SU-DHL-6 (cell line): ENCODE measurements around the gene RPUSD2.
A peak's percentile ranks its signal among the peaks of the same experiment; 100 is the strongest.

Experiments
- H2AFZ ChIP-seq: fragments of 200-600 bp; sonication (generic); 2 replicates; pipeline ENCODE4 v1.6.1; 2014; ENCODE audit warnings: low read depth, mild to moderate bottlenecking, moderate library complexity, mixed read lengths, antibody characterized with exemption, low read length; ENCODE audit not compliant: severe bottlenecking
- H3F3A ChIP-seq: fragments of 200-600 bp; shearing (Covaris generic); 2 replicates; pipeline ENCODE4 v1.6.0; 2016; ENCODE audit warnings: antibody characterized with exemption, mild to moderate bottlenecking; ENCODE audit not compliant: insufficient read depth
- H3K27ac ChIP-seq: fragments of 200-600 bp; sonication (generic); 2 replicates; pipeline ENCODE4 v1.5.1; 2016; ENCODE audit warnings: low read depth, mild to moderate bottlenecking, low read length, moderate library complexity, mixed read lengths
- H3K27me3 ChIP-seq: fragments of 200-600 bp; sonication (generic), shearing (Covaris generic); 2 replicates; pipeline ENCODE4 v1.6.0; 2014; ENCODE audit warnings: mild to moderate bottlenecking, low read length
- H3K36me3 ChIP-seq: fragments of 200-600 bp; sonication (generic); 2 replicates; pipeline ENCODE4 v1.6.1; 2014; ENCODE audit warnings: mild to moderate bottlenecking, low read length, mixed read lengths
- H3K4me2 ChIP-seq: fragments of 300-600, 200-600 bp; shearing (Covaris generic), sonication (generic); 2 replicates; pipeline ENCODE4 v1.6.0; 2014; ENCODE audit warnings: low read length, low read depth, mild to moderate bottlenecking; ENCODE audit not compliant: poor library complexity, severe bottlenecking
- H3K4me3 ChIP-seq: fragments of 200-600 bp; sonication (generic); 2 replicates; pipeline ENCODE4 v1.5.1; 2014; ENCODE audit warnings: antibody characterized with exemption, low read length, mild to moderate bottlenecking, mixed read lengths; ENCODE audit not compliant: insufficient read depth, poor library complexity, severe bottlenecking
- H3K79me2 ChIP-seq: fragments of 200-600 bp; sonication (generic); 2 replicates; pipeline ENCODE4 v1.6.1; 2014; ENCODE audit warnings: mild to moderate bottlenecking, low read length, moderate library complexity; ENCODE audit not compliant: insufficient read depth
- H3K9ac ChIP-seq: fragments of 200-600 bp; sonication (generic); 2 replicates; pipeline ENCODE4 v1.7.0; 2014; ENCODE audit warnings: mild to moderate bottlenecking, low read length
- H3K9me2 ChIP-seq: fragments of 200-600 bp; sonication (generic); replicated peaks from 2 replicates; pipeline ENCODE4 v1.6.1; 2014; ENCODE audit warnings: low read length; ENCODE audit not compliant: insufficient read depth
- H3K9me3 ChIP-seq: fragments of 200-600 bp; sonication (generic); 2 replicates; pipeline ENCODE4 v1.6.1; 2014; ENCODE audit warnings: low read length, mixed read lengths; ENCODE audit not compliant: insufficient read depth
- H4K20me1 ChIP-seq: fragments of 200-600 bp; sonication (generic); 2 replicates; pipeline ENCODE4 v1.6.1; 2014; ENCODE audit warnings: low read depth, mild to moderate bottlenecking, antibody characterized with exemption, low read length, moderate library complexity, mixed read lengths
- EZH2phosphoT487 ChIP-seq: fragments of 200-600 bp; sonication (generic), shearing (Covaris generic); conservative IDR thresholded peaks from 2 replicates; pipeline ENCODE4 v1.6.1; 2018; ENCODE audit warnings: mild to moderate bottlenecking, antibody characterized with exemption, low read length, moderate library complexity, mixed read lengths
- TF ChIP-seq, protein P1 (sequence below): fragments of 200-600 bp; sonication (generic); IDR thresholded peaks from one replicate; pipeline ENCODE4 v1.5.1; 2017; ENCODE audit warnings: antibody characterized with exemption, mild to moderate bottlenecking, low read length, moderate library complexity; ENCODE audit not compliant: insufficient read depth, poor library complexity, severe bottlenecking

Gene RPUSD2, protein sequence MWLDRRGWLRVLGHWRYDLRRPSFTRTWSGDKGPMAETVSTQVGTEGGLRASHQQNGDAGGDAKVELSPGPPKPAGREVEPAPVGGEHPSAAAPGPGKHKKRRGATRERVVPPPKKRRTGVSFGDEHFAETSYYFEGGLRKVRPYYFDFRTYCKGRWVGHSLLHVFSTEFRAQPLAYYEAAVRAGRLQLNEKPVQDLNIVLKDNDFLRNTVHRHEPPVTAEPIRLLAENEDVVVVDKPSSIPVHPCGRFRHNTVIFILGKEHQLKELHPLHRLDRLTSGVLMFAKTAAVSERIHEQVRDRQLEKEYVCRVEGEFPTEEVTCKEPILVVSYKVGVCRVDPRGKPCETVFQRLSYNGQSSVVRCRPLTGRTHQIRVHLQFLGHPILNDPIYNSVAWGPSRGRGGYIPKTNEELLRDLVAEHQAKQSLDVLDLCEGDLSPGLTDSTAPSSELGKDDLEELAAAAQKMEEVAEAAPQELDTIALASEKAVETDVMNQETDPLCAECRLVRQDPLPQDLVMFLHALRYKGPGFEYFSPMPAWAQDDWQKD

DNA sequence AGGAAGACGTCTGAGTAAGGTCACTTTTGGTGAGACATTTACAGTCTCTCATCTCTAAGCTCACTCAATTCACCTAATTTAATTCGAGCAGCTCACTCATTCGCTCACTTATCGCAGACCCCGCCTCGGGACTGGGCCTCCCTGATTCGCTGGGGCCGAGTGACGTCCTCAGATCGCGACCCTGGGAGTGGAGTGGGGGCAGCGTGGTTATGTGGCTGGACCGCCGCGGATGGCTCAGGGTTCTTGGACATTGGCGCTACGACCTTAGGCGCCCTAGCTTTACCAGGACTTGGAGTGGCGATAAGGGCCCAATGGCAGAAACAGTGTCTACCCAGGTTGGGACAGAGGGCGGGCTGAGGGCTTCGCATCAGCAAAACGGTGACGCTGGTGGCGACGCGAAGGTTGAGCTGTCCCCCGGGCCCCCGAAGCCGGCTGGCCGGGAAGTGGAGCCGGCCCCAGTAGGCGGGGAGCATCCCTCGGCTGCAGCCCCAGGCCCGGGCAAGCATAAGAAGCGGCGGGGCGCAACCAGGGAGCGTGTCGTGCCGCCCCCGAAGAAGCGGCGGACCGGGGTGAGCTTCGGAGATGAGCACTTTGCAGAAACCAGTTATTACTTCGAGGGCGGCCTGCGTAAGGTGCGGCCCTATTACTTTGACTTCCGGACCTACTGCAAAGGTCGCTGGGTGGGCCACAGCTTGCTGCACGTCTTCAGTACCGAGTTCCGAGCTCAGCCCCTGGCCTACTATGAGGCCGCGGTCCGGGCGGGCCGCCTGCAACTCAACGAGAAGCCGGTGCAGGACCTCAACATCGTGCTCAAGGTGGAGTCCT lies at the start of gene RPUSD2:
Gene RPUSD2 (plus strand): TSS at position 171 of the 825 bp plus-strand sequence. CDS start 39 bp downstream, at position 210.
- Histone ChIP-seq H3K36me3 (no peaks in the 10 kb centered on the region), H4K20me1 (no peaks in the 10 kb centered on the region), H3K4me3 (peak within 1 kb of the TSS; percentile 68), H3K27ac (peak within 1 kb of the TSS; percentile 32; the same call in 1 of the 2 replicates), H3K9me3 (no peaks in the 10 kb centered on the region), H3F3A (peaks cover 5% of the 10 kb centered on the region; the same call in 1 of the 2 replicates), H3K9me2 (no peaks in the 10 kb centered on the region), H3K4me2 (peak within 1 kb of the TSS; percentile 93), H3K9ac (peak within 1 kb of the TSS; percentile 69), H2AFZ (peak within 1 kb of the TSS; percentile 90), H3K79me2 (peaks cover 27% of the 10 kb centered on the region), H3K27me3 (no peaks in the 10 kb centered on the region)
- TF ChIP-seq EZH2phosphoT487, result no peak
- TF ChIP-seq, protein P1, sequence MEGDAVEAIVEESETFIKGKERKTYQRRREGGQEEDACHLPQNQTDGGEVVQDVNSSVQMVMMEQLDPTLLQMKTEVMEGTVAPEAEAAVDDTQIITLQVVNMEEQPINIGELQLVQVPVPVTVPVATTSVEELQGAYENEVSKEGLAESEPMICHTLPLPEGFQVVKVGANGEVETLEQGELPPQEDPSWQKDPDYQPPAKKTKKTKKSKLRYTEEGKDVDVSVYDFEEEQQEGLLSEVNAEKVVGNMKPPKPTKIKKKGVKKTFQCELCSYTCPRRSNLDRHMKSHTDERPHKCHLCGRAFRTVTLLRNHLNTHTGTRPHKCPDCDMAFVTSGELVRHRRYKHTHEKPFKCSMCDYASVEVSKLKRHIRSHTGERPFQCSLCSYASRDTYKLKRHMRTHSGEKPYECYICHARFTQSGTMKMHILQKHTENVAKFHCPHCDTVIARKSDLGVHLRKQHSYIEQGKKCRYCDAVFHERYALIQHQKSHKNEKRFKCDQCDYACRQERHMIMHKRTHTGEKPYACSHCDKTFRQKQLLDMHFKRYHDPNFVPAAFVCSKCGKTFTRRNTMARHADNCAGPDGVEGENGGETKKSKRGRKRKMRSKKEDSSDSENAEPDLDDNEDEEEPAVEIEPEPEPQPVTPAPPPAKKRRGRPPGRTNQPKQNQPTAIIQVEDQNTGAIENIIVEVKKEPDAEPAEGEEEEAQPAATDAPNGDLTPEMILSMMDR, result no peak

DNA sequence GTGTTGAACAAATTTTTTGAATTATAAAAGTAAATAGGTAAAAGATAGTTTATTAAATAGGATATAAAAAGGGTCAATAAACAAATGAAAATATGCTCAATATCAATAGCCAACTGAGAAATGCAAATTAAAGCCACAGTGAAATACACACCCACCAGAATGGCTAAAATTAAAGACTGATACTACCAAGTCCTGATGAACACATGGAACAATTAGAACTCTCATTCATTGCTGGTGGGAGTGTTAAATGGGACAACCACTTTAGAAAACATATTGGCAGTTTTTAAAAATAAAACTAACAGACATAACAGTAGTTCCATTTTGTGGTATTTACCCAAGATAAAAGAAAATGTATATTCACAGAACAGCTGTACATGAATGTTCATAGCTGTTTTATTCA lies 45.5 kb upstream of the RPUSD2 start:
- no peak overlapping the region for H2AFZ ChIP-seq
- TF ChIP-seq, protein P1, result no peak
- H3F3A ChIP-seq, result peaks cover 4% of the 10 kb centered on the region; the same call in 1 of the 2 replicates
- H3K4me2 ChIP-seq, result no peak overlapping the region
- H3K9ac ChIP-seq, result no peak overlapping the region
- no peak overlapping the region for H3K4me3 ChIP-seq
- no peak overlapping the region for H3K27ac ChIP-seq
- no peaks in the 10 kb centered on the region for H3K27me3 ChIP-seq
- no peaks in the 10 kb centered on the region for H3K79me2 ChIP-seq
- no peaks in the 10 kb centered on the region for H3K36me3 ChIP-seq
- no peaks in the 10 kb centered on the region for H3K9me2 ChIP-seq
- no peaks in the 10 kb centered on the region for H4K20me1 ChIP-seq
- H3K9me3 ChIP-seq, result no peaks in the 10 kb centered on the region

DNA sequence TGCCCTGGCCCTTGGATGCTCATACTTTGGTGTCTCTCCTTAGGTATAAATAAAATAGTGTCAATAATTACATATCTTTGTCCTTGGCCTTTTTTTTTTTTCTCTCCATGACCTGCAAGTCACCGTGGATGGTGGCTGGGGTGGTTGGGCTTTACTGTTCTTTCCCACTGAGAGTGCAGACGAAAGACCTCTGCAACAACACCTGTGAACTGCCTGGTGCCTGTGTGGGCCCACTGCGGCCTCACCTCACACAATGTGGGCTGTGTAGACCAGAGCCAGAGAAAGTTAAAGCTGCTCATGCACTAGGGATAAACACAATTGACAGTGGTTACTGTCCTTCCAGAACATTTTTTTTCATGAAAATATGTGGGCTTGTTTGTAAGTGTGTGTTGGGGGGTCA lies 43.2 kb upstream of the RPUSD2 start:
- TF ChIP-seq EZH2phosphoT487, result no peak
- TF ChIP-seq, protein P1, result no peak
- no peaks in the 10 kb centered on the region for H4K20me1 ChIP-seq
- no peak overlapping the region for H3K4me3 ChIP-seq
- H3K27ac ChIP-seq, result no peak overlapping the region
- H3K79me2 ChIP-seq, result no peaks in the 10 kb centered on the region
- no peak overlapping the region for H2AFZ ChIP-seq
- H3F3A ChIP-seq, result no peaks in the 10 kb centered on the region; the same call in 1 of the 2 replicates
- H3K9me3 ChIP-seq, result no peaks in the 10 kb centered on the region
- H3K4me2 ChIP-seq, result no peak overlapping the region
- no peaks in the 10 kb centered on the region for H3K36me3 ChIP-seq
- no peak overlapping the region for H3K9ac ChIP-seq
- H3K27me3 ChIP-seq, result no peaks in the 10 kb centered on the region
- H3K9me2 ChIP-seq, result no peaks in the 10 kb centered on the region
